OCI-LY1 (cell line): ENCODE data around the gene ACY1.

Experiments used
- EZH2 ChIP-seq: fragments of 200-600 bp; sonication (generic), shearing (Covaris generic); IDR thresholded peaks from 2 replicates; pipeline ENCODE4 v1.8.0; 2017; ENCODE audit warnings: borderline replicate concordance, mixed run types, mild to moderate bottlenecking, antibody characterized with exemption, low read length, moderate library complexity, mixed read lengths
- TF ChIP-seq, protein P1 (sequence below): fragments of 200-600 bp; sonication (generic), shearing (Covaris generic); IDR thresholded peaks from 2 replicates; pipeline ENCODE4 v1.5.1; 2017; ENCODE audit warnings: mild to moderate bottlenecking, antibody characterized with exemption, low read length, moderate library complexity, mixed read lengths

DNA sequence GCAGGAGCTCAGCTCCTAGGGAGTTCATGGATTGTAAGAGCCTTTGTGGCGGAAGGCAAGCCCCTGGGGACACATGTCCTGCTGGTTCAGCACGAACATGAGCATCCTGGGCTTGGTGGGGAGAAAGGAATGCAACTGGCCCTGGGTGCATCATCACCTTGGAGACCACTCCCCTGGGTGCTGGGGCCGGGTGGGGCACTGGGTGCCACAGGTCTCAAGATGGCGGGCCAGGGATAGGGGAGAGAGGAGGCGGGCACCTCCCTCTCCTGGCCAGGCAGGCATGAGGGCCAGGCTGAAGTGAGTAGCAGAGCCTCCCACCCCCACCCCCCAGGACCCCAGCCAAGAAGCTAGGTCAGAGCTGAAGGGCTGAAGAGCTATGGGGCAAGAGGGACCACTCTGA is 16.8 kb upstream of the ACY1 start:
- TF ChIP-seq, protein P1, sequence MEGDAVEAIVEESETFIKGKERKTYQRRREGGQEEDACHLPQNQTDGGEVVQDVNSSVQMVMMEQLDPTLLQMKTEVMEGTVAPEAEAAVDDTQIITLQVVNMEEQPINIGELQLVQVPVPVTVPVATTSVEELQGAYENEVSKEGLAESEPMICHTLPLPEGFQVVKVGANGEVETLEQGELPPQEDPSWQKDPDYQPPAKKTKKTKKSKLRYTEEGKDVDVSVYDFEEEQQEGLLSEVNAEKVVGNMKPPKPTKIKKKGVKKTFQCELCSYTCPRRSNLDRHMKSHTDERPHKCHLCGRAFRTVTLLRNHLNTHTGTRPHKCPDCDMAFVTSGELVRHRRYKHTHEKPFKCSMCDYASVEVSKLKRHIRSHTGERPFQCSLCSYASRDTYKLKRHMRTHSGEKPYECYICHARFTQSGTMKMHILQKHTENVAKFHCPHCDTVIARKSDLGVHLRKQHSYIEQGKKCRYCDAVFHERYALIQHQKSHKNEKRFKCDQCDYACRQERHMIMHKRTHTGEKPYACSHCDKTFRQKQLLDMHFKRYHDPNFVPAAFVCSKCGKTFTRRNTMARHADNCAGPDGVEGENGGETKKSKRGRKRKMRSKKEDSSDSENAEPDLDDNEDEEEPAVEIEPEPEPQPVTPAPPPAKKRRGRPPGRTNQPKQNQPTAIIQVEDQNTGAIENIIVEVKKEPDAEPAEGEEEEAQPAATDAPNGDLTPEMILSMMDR = no peak
- no peak for TF ChIP-seq EZH2
